GM19043 (cell line): ENCODE measurements around the gene ZNF92.
"Not testable (repeated sequence)": the region's sequence is repeated elsewhere in the genome, so short reads cannot be mapped to it uniquely, and the experiment has no call there.

Experiments used
- ATAC-seq: cut with Tn5 transposase; IDR thresholded peaks from one replicate; pipeline ENCODE4 v1.9.1; 2021; ENCODE audit warnings: low read depth; ENCODE audit not compliant: unreplicated experiment

The ZNF92 gene

GRCh38 chr7:65373608-65374351 lies at the start of gene ZNF92:
TSS of gene ZNF92 (plus strand) at chr7:65373855. CDS start at chr7:65373998, 143 bp downstream.
- ATAC-seq = peak; percentile 99

- ATAC-seq = no peak
These were observed 47.7 kb upstream of the ZNF92 start for GRCh38 chr7:65325793-65326432.

- ATAC-seq = no peak
These were observed 35.3 kb upstream of the ZNF92 start for GRCh38 chr7:65338346-65338745.

GRCh38 chr7:65339257-65339656 lies 34.4 kb upstream of the ZNF92 start:
- no peak for ATAC-seq

- no peak for ATAC-seq
These were observed 30.7 kb upstream of the ZNF92 start for GRCh38 chr7:65342723-65343629.

GRCh38 chr7:65344541-65344940 lies 29.1 kb upstream of the ZNF92 start:
- not testable (repeated sequence) for ATAC-seq

GRCh38 chr7:65354263-65354662 lies 19.4 kb upstream of the ZNF92 start:
- no peak for ATAC-seq

- no peak for ATAC-seq
These were observed 3.8 kb upstream of the ZNF92 start for GRCh38 chr7:65369843-65370242.

GRCh38 chr7:65371468-65371867 lies 2.2 kb upstream of the ZNF92 start:
- no peak for ATAC-seq

GRCh38 chr7:65379318-65379717 lies 5.7 kb downstream of the ZNF92 start:
- ATAC-seq = no peak

GRCh38 chr7:65381742-65382141 lies 8.1 kb downstream of the ZNF92 start:
- ATAC-seq = no peak

GRCh38 chr7:65382452-65382851 lies 8.8 kb downstream of the ZNF92 start:
- ATAC-seq = no peak

GRCh38 chr7:65387891-65388290 lies 14.2 kb downstream of the ZNF92 start:
- ATAC-seq = no peak

GRCh38 chr7:65390588-65390987 lies 16.9 kb downstream of the ZNF92 start:
- ATAC-seq = peak; percentile 82

GRCh38 chr7:65397730-65398142 lies 24.1 kb downstream of the ZNF92 start:
- ATAC-seq = no peak

- not testable (repeated sequence) for ATAC-seq
These were observed 25.0 kb downstream of the ZNF92 start for GRCh38 chr7:65398671-65399070.

- not testable (repeated sequence) for ATAC-seq
These were observed 25.4 kb downstream of the ZNF92 start for GRCh38 chr7:65399101-65399500.

GRCh38 chr7:65404020-65404419 lies 30.4 kb downstream of the ZNF92 start:
- no peak for ATAC-seq

- ATAC-seq = not testable (repeated sequence)
These were observed 33.1 kb downstream of the ZNF92 start for GRCh38 chr7:65406706-65407105.

GRCh38 chr7:65409363-65409762 lies 35.7 kb downstream of the ZNF92 start:
- ATAC-seq = no peak

GRCh38 chr7:65411249-65411648 lies 37.6 kb downstream of the ZNF92 start:
- no peak for ATAC-seq
